Lower lobe of right lung (tissue), 2 donors: ENCODE measurements around the gene DCUN1D5. TPM values are rescaled to one million over a fixed set of nuclear protein-coding genes. Genes with fewer than 3 reads are reported as not detected.
"Not testable (repeated sequence)": the region's sequence is repeated elsewhere in the genome, so short reads cannot be mapped to it uniquely, and the experiment has no call there.

Experiments
- ATAC-seq, 2 donors: fragments of 200-7000 bp; cut with Tn5 transposase; one replicate each; pipeline ENCODE4 v1.9.1; 2020 to 2022; ENCODE audit warnings: mild to moderate bottlenecking in 2 of 2, moderate library complexity in 2 of 2
- DNase-seq: peaks from one replicate; pipeline ENCODE4 v3.0.0-alpha.2; 2020
- H3K27ac ChIP-seq: fragments of 200-600 bp; one replicate; pipeline ENCODE4 v1.8.0; 2022
- H3K27me3 ChIP-seq: fragments of 200-600 bp; one replicate; pipeline ENCODE4 v1.8.0; 2022; ENCODE audit warnings: low read depth
- H3K36me3 ChIP-seq: fragments of 200-600 bp; one replicate; pipeline ENCODE4 v1.8.0; 2022; ENCODE audit warnings: mild to moderate bottlenecking
- H3K4me1 ChIP-seq: fragments of 200-600 bp; one replicate; pipeline ENCODE4 v1.8.0; 2022
- H3K4me3 ChIP-seq: fragments of 200-600 bp; one replicate; pipeline ENCODE4 v1.8.0; 2022; ENCODE audit warnings: mild to moderate bottlenecking
- H3K9me3 ChIP-seq: fragments of 200-600 bp; one replicate; pipeline ENCODE4 v1.8.0; 2022
- intact Hi-C: fragments of 100-400 bp; cut with DNase I; formaldehyde crosslinking; loops from one replicate; pipeline ENCODE4 v1.11.0; 2022
- total RNA-seq: library from RNA; stranded (reverse); fragmentation: NEBNext Ultra II Directional; extraction: Animal tissue kit (Norgen Biotek cat#: 25700); gene quantifications from one replicate; pipeline ENCODE4 v1.2.1, GENCODE V29; 2021
- TF ChIP-seq, protein P1 (sequence below): fragments of 200-600 bp; IDR thresholded peaks from one replicate; pipeline ENCODE4 v1.8.0; 2022; ENCODE audit warnings: antibody characterized with exemption, mild to moderate bottlenecking
- donor health status: DM: no; HTN: yes; CAD: no; lungs with severe emphysema.

Gene DCUN1D5
- total RNA-seq, 1 donor from 2014 or later, result 18.1 TPM

DNA sequence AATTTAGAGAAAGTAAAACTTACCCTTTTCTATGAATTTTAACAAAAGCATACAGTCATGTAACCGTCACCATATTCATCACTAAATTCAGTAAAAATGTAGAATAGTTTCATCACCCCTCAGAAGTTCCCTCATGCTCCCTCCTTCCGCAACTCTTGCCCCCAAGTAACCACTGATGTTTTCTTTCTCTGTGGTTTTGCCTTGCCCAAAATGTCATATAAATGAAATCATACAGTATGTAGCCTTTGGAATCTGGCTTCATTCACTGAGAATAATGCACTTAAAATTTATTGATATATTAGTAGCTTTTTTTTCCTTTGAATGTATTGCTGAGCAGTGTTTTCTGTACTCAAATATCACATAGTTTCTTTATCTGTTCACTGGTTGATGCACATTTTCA lies 60.1 kb downstream of the DCUN1D5 start:
- H3K27ac ChIP-seq, result no peak overlapping the region
- intact Hi-C loops, result no loop called here
- no peaks in the 10 kb centered on the region for H3K27me3 ChIP-seq
- no peaks in the 10 kb centered on the region for H3K36me3 ChIP-seq
- ATAC-seq (no peak), DNase-seq (no peak)
- TF ChIP-seq, protein P1, sequence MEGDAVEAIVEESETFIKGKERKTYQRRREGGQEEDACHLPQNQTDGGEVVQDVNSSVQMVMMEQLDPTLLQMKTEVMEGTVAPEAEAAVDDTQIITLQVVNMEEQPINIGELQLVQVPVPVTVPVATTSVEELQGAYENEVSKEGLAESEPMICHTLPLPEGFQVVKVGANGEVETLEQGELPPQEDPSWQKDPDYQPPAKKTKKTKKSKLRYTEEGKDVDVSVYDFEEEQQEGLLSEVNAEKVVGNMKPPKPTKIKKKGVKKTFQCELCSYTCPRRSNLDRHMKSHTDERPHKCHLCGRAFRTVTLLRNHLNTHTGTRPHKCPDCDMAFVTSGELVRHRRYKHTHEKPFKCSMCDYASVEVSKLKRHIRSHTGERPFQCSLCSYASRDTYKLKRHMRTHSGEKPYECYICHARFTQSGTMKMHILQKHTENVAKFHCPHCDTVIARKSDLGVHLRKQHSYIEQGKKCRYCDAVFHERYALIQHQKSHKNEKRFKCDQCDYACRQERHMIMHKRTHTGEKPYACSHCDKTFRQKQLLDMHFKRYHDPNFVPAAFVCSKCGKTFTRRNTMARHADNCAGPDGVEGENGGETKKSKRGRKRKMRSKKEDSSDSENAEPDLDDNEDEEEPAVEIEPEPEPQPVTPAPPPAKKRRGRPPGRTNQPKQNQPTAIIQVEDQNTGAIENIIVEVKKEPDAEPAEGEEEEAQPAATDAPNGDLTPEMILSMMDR, result no peak
- H3K4me1 ChIP-seq, result peaks cover 6% of the 10 kb centered on the region
- no peaks in the 10 kb centered on the region for H3K9me3 ChIP-seq
- H3K4me3 ChIP-seq, result no peak overlapping the region

DNA sequence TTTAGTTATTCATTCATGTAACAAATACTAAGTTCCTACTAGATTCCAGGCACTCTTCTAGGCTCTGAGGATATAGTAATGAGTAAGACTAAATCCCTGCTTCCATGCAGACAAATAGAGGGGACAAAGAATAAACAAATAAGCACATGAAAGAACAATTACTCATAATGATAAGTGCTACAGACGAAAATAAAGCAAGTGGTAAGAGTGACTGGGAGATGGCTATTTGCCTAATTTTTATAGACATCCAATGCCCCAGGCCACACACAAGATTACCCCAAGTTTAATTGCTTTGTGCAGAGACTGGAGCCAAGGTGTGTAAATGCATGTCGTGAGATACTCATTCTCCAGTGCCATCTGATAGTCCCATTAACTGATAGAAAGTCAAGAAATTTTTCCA lies 62.6 kb downstream of the DCUN1D5 start:
- TF ChIP-seq, protein P1, result no peak
- ATAC-seq, result no peak
- Histone ChIP-seq H3K4me3 (no peak overlapping the region), H3K27ac (no peak overlapping the region), H3K4me1 (no peaks in the 10 kb centered on the region), H3K27me3 (no peaks in the 10 kb centered on the region), H3K36me3 (no peaks in the 10 kb centered on the region), H3K9me3 (no peaks in the 10 kb centered on the region)
- DNase-seq, result no peak
- intact Hi-C loops, result no loop called here

DNA sequence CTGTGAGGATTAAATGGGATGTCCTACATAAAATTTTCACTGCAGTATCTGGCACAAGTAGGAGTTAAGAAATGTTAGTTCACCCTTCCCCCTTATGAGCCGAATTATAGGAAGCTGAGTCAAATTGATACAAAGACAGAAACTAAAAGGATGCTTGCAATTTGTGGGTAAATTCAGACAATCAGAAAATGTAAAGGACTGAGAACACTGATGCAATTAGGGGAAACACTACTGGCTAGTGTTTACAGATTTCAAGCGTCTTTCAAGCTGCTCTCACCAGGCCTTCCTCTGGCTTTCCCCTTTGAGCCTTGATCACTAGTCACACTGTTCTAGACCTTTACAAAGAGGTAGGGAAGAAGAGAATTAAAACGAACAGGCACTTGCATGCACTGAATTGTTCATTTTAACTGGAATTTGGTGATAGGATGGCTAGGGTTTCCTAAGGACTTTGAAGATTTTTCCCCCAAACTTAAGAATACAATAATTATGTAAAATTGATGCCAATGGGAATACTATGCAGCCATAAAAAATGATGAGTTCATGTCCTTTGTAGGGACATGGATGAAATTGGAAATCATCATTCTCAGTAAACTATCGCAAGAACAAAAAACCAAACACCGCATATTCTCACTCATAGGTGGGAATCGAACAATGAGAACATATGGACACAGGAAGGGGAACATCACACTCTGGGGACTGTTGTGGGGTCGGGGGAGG lies 63.5 kb downstream of the DCUN1D5 start:
- H3K27me3 ChIP-seq, H3K27ac ChIP-seq, H3K36me3 ChIP-seq, intact Hi-C loops, H3K4me3 ChIP-seq, ATAC-seq, H3K9me3 ChIP-seq, DNase-seq, H3K4me1 ChIP-seq: not testable (repeated sequence)

DNA sequence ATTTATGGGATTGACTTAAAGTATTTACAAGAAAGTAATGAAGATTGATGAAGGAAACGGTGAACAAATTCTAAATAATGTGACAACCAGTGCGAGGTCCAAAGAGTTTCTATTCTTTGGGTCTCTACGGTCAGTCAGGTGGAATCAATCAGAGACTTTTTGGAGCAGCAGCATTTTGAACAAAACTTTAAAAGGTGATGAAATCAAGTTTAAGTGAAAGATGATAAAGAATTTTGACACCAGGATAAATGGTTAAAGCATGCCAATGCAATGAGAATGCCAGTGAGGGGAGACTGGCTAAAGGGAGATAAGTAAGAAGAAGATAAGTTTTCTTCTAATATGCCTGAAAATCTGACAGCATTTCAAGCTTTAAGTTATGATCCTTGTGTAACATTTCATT lies 67.9 kb downstream of the DCUN1D5 start:
- DNase-seq, result no peak
- ATAC-seq, result no peak

DNA sequence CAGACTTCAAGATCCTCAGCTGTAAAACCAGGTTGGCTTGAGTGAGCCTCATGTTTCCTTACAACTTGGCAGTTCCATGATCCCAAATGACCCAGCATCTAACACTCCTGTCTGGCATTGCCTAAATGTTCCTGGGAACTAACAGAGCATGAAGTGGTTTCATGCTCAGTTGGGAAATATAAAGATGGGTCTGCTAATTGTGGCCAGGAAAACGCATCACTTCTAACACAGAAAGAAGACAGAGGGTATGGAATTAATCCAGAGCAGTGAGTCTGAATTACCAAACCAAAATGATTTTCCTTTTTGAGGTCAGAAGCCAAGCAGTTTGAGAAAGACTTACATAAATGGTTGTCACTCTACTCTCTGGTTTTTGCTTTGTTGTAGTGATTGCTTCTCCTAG lies 75.9 kb downstream of the DCUN1D5 start:
- intact Hi-C loops, result no loop called here
- Histone ChIP-seq H3K9me3 (no peaks in the 10 kb centered on the region), H3K27ac (no peak overlapping the region), H3K4me3 (no peak overlapping the region), H3K4me1 (no peaks in the 10 kb centered on the region), H3K36me3 (no peaks in the 10 kb centered on the region), H3K27me3 (no peaks in the 10 kb centered on the region)
- DNase-seq (no peak), ATAC-seq (no peak)
- TF ChIP-seq, protein P1, result no peak

More for the DNA sequence above, 67.9 kb downstream of the DCUN1D5 start:
- H3K4me1 ChIP-seq, result no peaks in the 10 kb centered on the region
- no peaks in the 10 kb centered on the region for H3K36me3 ChIP-seq
- no peaks in the 10 kb centered on the region for H3K27me3 ChIP-seq
- no peak overlapping the region for H3K4me3 ChIP-seq
- H3K27ac ChIP-seq, result no peak overlapping the region
- intact Hi-C loops, result no loop called here
- no peaks in the 10 kb centered on the region for H3K9me3 ChIP-seq
- TF ChIP-seq, protein P1, result no peak

DNA sequence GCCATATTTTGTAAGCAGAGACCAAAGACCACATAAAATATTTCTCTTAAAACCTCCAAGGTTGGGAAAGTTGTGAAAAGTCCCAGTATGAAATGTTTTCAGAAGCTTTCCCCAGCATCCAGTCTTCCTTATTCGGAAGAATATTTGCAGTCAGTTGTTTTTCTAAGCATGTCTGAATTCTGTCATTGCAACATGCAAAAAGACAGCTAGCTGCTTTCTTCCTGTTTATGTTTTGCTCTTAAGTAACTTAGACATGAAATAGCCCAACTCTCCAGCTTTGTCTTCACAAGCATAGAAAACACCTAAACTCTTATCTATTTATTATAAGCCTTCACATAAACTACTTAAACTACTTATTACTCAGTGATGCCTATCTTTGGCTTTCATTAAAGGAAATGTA lies 78.5 kb downstream of the DCUN1D5 start:
- Histone ChIP-seq H3K4me1 (no peaks in the 10 kb centered on the region), H3K4me3 (no peak overlapping the region), H3K27me3 (no peaks in the 10 kb centered on the region), H3K27ac (no peak overlapping the region), H3K9me3 (no peaks in the 10 kb centered on the region), H3K36me3 (no peaks in the 10 kb centered on the region)
- TF ChIP-seq, protein P1, result no peak
- intact Hi-C loops, result no loop called here
- no peak for ATAC-seq
- no peak for DNase-seq

Other genes starting within 250 kb of the DCUN1D5 start
- not detected for gene MMP3, start 248.6 kb downstream of the DCUN1D5 start, total RNA-seq
- 0.27 TPM for gene MMP12, start 217.2 kb downstream of the DCUN1D5 start, total RNA-seq
- gene MMP13, start 136.4 kb downstream of the DCUN1D5 start, total RNA-seq, result not detected
- gene DYNC2H1, start 17.3 kb upstream of the DCUN1D5 start, total RNA-seq, result 22.1 TPM